Measurements from ENCODE around the gene CACNA1E. TPM values are rescaled to one million over a fixed set of nuclear protein-coding genes. Genes with fewer than 3 reads are reported as not detected.
"Not testable (repeated sequence)": the region's sequence is repeated elsewhere in the genome, so short reads cannot be mapped to it uniquely, and the experiment has no call there.

The CACNA1E gene
- total RNA-seq, 1 donor from 2014 or later, result 0.52 TPM

DNA sequence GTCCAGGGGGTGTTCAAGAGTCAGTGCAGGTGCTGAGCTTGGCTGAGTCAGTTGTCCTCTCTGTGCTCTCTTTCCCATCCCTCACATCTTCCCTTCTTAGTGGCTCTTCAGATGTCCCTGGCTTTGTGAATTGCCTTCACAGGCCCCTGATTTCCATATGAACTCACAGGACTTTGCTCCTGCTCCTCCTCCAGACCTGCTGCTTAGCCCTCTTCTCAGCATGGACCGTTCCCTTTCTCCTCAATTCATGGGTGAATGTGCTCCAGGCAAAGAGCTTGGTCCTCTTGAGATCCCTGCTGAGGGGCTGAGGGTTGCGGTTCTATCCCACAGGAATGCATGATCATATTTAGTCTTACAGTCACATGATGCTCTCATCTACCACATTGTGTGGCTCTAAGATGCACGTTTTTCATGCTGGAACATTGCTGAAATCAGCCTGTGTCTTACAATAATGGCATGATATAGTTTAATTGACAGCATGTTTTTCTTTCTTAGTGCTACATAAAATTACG, 30.5 kb downstream of the CACNA1E start:
- H3K9ac ChIP-seq (ENCODE audit: low read depth in 1 of 3, low read length in 3 of 3), result no peak overlapping the region
- no peaks in the 10 kb centered on the region for H3K9me3 ChIP-seq (ENCODE audit: control insufficient read depth in 3 of 3, low read length in 3 of 3)
- H3K27ac ChIP-seq (ENCODE audit: low read depth, low read length), result no peak overlapping the region
- no peaks in the 10 kb centered on the region for H3K36me3 ChIP-seq (ENCODE audit: control insufficient read depth in 3 of 3, insufficient read depth in 3 of 3, low read length in 3 of 3)
- no peaks in the 10 kb centered on the region for H3K4me1 ChIP-seq (ENCODE audit: control insufficient read depth in 3 of 3, insufficient read depth in 3 of 3, low read length in 3 of 3)
- H3K27me3 ChIP-seq (ENCODE audit: control insufficient read depth in 3 of 3, insufficient read depth in 3 of 3, low read length in 3 of 3), result peaks cover 0 to 21% (median 6%) of the 10 kb centered on the region in 3 donors
- no peak overlapping the region for H3K4me3 ChIP-seq (ENCODE audit: low read length in 3 of 3)

DNA sequence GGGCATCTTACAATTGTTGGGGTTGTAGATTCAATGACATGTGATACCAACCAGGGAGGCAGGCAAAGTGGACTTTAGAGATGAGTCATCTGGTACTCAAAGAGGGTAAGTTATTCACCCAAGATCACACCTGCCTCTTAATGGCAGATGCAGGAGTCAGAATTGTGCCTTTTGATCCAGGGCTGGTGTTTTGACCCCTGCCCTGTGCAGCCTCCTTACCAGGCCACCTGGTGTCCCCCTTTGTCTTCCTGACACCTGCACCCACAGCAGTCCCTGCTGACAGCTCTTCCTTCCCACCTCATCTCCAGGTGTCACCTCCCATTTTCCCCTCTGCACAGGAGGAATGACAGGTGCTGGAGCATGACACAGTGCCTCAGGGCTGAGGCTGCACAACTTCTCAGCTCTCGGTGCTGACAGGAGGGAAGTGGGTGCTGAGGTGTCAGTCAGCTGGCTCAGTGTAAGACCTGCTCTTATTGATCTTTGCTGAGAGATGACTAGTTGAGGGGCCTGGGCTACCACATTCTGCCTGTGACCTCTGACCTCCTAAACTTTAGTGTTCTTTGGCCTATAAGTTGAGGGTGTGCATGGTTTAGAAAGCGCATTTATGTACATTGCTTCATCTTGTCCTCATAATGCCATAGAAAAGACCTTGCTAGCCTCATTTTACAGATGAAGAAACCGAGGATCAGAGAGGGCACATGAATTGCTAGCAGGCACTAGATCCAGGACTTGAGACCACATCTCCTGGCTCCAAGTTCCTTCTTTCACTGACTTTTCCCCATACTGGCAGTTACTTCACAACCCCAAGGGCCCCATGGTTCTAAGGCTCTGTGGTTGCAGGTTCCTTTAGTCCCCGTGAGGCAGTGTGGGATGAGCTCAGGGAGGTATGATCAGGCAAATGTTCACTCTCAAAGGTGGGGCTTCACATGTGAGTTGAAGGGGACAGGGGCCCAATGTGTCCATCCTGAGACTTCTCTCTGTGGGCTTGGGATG, 31.3 kb downstream of the CACNA1E start:
- Histone ChIP-seq H3K27me3 (ENCODE audit: control insufficient read depth in 3 of 3, insufficient read depth in 3 of 3, low read length in 3 of 3) (peaks cover 0 to 15% (median 6%) of the 10 kb centered on the region in 3 donors), H3K9ac (ENCODE audit: low read depth in 1 of 3, low read length in 3 of 3) (no peak overlapping the region), H3K9me3 (ENCODE audit: control insufficient read depth in 3 of 3, low read length in 3 of 3) (no peaks in the 10 kb centered on the region), H3K27ac (ENCODE audit: low read depth, low read length) (no peak overlapping the region), H3K4me1 (ENCODE audit: control insufficient read depth in 3 of 3, insufficient read depth in 3 of 3, low read length in 3 of 3) (no peaks in the 10 kb centered on the region), H3K36me3 (ENCODE audit: control insufficient read depth in 3 of 3, insufficient read depth in 3 of 3, low read length in 3 of 3) (no peaks in the 10 kb centered on the region), H3K4me3 (ENCODE audit: low read length in 3 of 3) (no peak overlapping the region)

DNA sequence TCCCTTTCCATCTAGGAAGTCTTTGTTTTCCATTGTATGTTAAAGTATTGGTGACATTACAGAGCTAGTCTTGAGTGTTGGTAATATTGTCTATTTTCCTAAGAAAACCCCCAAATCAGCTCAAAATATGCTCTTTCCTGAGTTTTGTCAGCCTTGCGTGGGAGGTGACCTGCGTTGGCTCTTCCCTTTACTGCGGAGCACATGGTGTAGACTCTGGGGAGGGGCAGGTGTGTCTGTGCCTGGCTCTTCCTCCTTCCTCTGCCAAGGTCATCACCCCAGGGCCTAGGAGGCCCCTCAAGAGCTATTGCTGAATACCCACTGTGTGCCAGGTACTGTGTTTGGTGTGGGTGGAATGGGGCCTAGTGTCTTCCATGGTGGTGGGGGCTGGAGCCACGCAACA, 33.4 kb downstream of the CACNA1E start:
- Histone ChIP-seq H3K36me3 (ENCODE audit: control insufficient read depth in 3 of 3, insufficient read depth in 3 of 3, low read length in 3 of 3) (no peaks in the 10 kb centered on the region), H3K27me3 (ENCODE audit: control insufficient read depth in 3 of 3, insufficient read depth in 3 of 3, low read length in 3 of 3) (peaks cover 0 to 2% (median 0%) of the 10 kb centered on the region in 3 donors), H3K9me3 (ENCODE audit: control insufficient read depth in 3 of 3, low read length in 3 of 3) (no peaks in the 10 kb centered on the region), H3K9ac (ENCODE audit: low read depth in 1 of 3, low read length in 3 of 3) (no peak overlapping the region), H3K4me1 (ENCODE audit: control insufficient read depth in 3 of 3, insufficient read depth in 3 of 3, low read length in 3 of 3) (no peaks in the 10 kb centered on the region), H3K27ac (ENCODE audit: low read depth, low read length) (no peak overlapping the region), H3K4me3 (ENCODE audit: low read length in 3 of 3) (no peak overlapping the region)

DNA sequence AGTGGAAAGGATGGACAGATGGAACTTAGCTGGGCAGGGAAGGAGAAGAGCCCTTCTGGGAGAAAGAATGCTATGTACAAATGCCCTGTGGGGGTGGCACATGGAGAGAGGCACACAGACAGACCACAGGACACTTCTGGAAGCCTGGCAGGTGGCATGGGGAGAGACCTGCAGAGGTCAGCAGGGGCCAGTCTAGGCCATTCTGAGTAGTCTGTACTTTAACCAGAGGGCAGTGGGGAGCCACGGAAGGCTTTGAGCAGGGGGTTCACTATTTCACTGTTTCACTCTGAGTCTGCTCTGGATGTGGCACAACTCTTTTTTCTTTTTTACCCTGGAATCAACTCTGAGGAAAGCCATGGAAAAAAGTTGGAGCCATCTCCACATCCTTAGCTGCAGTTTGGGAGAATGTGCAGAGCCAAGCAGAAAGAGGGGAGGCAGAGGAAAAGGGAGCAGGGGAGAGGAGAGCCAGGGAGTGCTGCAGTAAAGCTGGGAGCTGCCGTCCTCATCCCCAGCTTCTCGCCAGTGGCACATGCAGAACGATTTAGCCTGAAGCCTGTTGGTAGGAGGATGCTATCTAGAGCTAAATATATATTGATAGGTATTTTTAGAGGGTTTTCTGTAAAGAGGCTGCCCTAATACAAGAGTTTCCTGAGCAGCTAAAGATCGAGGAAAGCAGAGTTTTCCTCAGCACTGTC, 34.0 kb downstream of the CACNA1E start:
- H3K36me3 ChIP-seq (ENCODE audit: control insufficient read depth in 3 of 3, insufficient read depth in 3 of 3, low read length in 3 of 3), result no peaks in the 10 kb centered on the region
- no peak overlapping the region for H3K27ac ChIP-seq (ENCODE audit: low read depth, low read length)
- peaks cover 0 to 2% (median 0%) of the 10 kb centered on the region in 3 donors for H3K27me3 ChIP-seq (ENCODE audit: control insufficient read depth in 3 of 3, insufficient read depth in 3 of 3, low read length in 3 of 3)
- H3K4me3 ChIP-seq (ENCODE audit: low read length in 3 of 3), result no peak overlapping the region
- H3K9me3 ChIP-seq (ENCODE audit: control insufficient read depth in 3 of 3, low read length in 3 of 3), result no peaks in the 10 kb centered on the region
- no peaks in the 10 kb centered on the region for H3K4me1 ChIP-seq (ENCODE audit: control insufficient read depth in 3 of 3, insufficient read depth in 3 of 3, low read length in 3 of 3)
- no peak overlapping the region for H3K9ac ChIP-seq (ENCODE audit: low read depth in 1 of 3, low read length in 3 of 3)

DNA sequence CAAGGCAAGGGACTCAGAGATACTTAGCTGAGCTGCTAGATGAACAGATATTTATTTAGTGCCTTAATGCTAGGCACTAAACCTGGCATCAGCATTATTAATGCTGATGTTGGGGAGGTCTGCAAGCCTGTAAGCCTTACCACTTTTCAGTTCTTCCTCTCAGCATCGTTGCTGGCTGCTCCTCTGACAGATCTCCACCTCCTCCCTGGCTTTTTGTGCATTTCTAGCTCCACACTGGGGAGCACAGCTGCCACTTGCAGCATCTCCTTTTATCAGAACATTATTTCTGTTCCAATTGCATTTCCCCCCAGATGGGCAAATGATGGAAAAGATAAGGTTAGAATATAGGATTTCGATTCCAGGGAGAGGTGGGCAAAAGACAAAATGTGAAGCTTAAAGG, 34.8 kb downstream of the CACNA1E start:
- no peaks in the 10 kb centered on the region for H3K4me1 ChIP-seq (ENCODE audit: control insufficient read depth in 3 of 3, insufficient read depth in 3 of 3, low read length in 3 of 3)
- peaks cover 0 to 2% (median 0%) of the 10 kb centered on the region in 3 donors for H3K27me3 ChIP-seq (ENCODE audit: control insufficient read depth in 3 of 3, insufficient read depth in 3 of 3, low read length in 3 of 3)
- H3K9me3 ChIP-seq (ENCODE audit: control insufficient read depth in 3 of 3, low read length in 3 of 3), result no peaks in the 10 kb centered on the region
- no peak overlapping the region for H3K4me3 ChIP-seq (ENCODE audit: low read length in 3 of 3)
- no peak overlapping the region for H3K27ac ChIP-seq (ENCODE audit: low read depth, low read length)
- H3K9ac ChIP-seq (ENCODE audit: low read depth in 1 of 3, low read length in 3 of 3), result no peak overlapping the region
- H3K36me3 ChIP-seq (ENCODE audit: control insufficient read depth in 3 of 3, insufficient read depth in 3 of 3, low read length in 3 of 3), result no peaks in the 10 kb centered on the region

DNA sequence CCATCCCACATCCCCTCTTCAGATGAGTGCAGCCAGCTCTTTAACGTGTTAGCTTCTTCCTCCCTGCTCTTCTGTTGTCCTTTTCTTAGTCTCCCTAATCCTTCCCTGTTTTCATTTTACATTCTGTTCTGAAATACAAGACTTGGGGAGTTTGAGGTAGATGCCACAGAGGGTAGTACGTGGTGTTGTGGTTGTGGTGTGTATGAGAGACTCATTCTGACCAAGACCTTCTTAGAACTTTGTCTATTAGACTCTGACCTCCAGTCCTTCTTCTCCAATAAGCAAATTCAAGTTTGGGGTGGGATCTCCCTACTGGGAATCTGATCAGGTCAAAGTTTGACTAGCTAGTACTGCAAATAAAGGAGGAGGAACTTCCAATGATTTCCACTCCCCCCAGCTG, 39.5 kb downstream of the CACNA1E start:
- no peaks in the 10 kb centered on the region for H3K9me3 ChIP-seq (ENCODE audit: control insufficient read depth in 3 of 3, low read length in 3 of 3)
- H3K27me3 ChIP-seq (ENCODE audit: control insufficient read depth in 3 of 3, insufficient read depth in 3 of 3, low read length in 3 of 3), result no peaks in the 10 kb centered on the region
- H3K36me3 ChIP-seq (ENCODE audit: control insufficient read depth in 3 of 3, insufficient read depth in 3 of 3, low read length in 3 of 3), result no peaks in the 10 kb centered on the region
- no peaks in the 10 kb centered on the region for H3K4me1 ChIP-seq (ENCODE audit: control insufficient read depth in 3 of 3, insufficient read depth in 3 of 3, low read length in 3 of 3)
- no peak overlapping the region for H3K9ac ChIP-seq (ENCODE audit: low read depth in 1 of 3, low read length in 3 of 3)
- H3K4me3 ChIP-seq (ENCODE audit: low read length in 3 of 3), result no peak overlapping the region
- H3K27ac ChIP-seq (ENCODE audit: low read depth, low read length), result no peak overlapping the region

DNA sequence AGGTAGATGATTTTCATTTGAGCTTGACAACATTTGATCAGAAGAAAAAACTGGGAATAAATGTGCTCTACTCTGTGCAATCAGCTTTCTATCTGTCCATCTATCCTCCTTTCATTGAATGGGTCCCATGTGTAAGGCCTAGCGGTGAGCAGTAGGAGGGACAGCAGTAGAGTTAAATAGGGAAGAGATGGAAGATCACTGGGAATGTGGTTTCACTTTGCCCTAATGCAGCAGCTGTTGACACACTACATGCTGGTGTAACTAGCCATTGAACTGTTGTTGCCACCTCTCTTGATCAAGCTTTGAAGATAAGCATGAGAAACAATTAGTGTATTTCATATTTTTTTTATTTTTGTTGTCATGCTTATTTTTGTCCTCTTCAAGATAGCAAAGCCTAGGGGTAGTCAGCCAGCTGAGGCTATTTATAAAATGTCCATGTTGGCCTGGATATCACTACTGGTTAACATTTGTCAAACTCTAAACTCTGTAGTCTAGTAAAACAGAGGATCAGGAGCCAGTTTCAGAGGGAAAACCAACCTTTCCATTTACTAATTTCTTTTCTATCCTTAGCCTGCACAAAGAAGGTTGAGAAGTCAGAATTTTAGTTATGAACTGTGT, 41.9 kb downstream of the CACNA1E start:
- Histone ChIP-seq H3K27me3 (ENCODE audit: control insufficient read depth in 3 of 3, insufficient read depth in 3 of 3, low read length in 3 of 3) (no peaks in the 10 kb centered on the region), H3K4me3 (ENCODE audit: low read length in 3 of 3) (no peak overlapping the region), H3K9ac (ENCODE audit: low read depth in 1 of 3, low read length in 3 of 3) (no peak overlapping the region), H3K9me3 (ENCODE audit: control insufficient read depth in 3 of 3, low read length in 3 of 3) (no peaks in the 10 kb centered on the region), H3K27ac (ENCODE audit: low read depth, low read length) (no peak overlapping the region), H3K36me3 (ENCODE audit: control insufficient read depth in 3 of 3, insufficient read depth in 3 of 3, low read length in 3 of 3) (no peaks in the 10 kb centered on the region), H3K4me1 (ENCODE audit: control insufficient read depth in 3 of 3, insufficient read depth in 3 of 3, low read length in 3 of 3) (no peaks in the 10 kb centered on the region)

DNA sequence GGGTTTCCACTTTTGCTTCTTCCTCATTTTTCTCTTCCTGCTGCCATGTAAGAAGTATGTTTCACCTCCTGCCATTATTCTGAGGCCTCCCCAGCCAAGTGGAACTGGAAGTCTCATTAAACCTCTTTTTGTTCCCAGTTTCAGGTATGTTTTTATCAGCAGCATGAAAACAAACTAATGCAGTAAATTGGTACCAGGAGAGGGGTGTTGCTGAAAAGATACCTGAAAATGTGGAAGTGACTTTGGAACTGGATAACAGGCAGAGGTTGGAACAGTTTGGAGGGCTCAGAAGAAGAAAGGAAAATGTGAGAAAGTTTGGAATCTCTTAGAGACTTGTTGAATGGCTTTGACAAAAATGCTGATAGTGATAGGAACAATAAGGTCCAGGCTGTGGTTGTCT, 44.9 kb downstream of the CACNA1E start:
- not testable (repeated sequence) for H3K4me3 ChIP-seq (ENCODE audit: low read length in 3 of 3); H3K4me1 ChIP-seq (ENCODE audit: control insufficient read depth in 3 of 3, insufficient read depth in 3 of 3, low read length in 3 of 3); H3K9ac ChIP-seq (ENCODE audit: low read depth in 1 of 3, low read length in 3 of 3); H3K36me3 ChIP-seq (ENCODE audit: control insufficient read depth in 3 of 3, insufficient read depth in 3 of 3, low read length in 3 of 3); H3K9me3 ChIP-seq (ENCODE audit: control insufficient read depth in 3 of 3, low read length in 3 of 3); H3K27ac ChIP-seq (ENCODE audit: low read depth, low read length); H3K27me3 ChIP-seq (ENCODE audit: control insufficient read depth in 3 of 3, insufficient read depth in 3 of 3, low read length in 3 of 3)

DNA sequence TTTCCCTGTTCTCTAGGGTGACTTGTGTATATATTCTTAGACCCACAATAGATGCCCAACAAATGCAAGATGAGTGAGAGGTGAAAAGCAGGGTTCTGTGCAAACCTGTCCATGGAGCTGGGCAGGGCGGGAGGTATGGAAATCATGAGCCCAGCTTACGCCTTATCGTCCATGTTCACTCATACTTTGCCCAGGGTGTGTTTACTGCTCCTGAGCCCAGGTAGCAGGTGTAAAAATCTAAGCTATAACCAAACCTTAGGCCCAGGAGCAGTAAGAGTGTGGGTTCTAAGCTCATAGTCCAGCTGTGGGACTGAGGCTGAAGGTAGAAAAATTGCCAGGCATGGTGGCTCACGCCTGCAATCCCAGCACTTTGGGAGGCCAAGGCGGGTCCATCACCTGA, 48.1 kb downstream of the CACNA1E start:
- Histone ChIP-seq H3K36me3 (ENCODE audit: control insufficient read depth in 3 of 3, insufficient read depth in 3 of 3, low read length in 3 of 3) (no peaks in the 10 kb centered on the region), H3K4me1 (ENCODE audit: control insufficient read depth in 3 of 3, insufficient read depth in 3 of 3, low read length in 3 of 3) (no peaks in the 10 kb centered on the region), H3K27ac (ENCODE audit: low read depth, low read length) (no peak overlapping the region), H3K9ac (ENCODE audit: low read depth in 1 of 3, low read length in 3 of 3) (no peak overlapping the region), H3K4me3 (ENCODE audit: low read length in 3 of 3) (no peak overlapping the region), H3K9me3 (ENCODE audit: control insufficient read depth in 3 of 3, low read length in 3 of 3) (no peaks in the 10 kb centered on the region), H3K27me3 (ENCODE audit: control insufficient read depth in 3 of 3, insufficient read depth in 3 of 3, low read length in 3 of 3) (no peaks in the 10 kb centered on the region)
